NOMO-1 treated with dmso at 0.1 percent for 144 hours (cell line): ENCODE results near the gene GRK7.
"Not testable (repeated sequence)": the region's sequence is repeated elsewhere in the genome, so short reads cannot be mapped to it uniquely, and the experiment has no call there.

Experiments used
- DNase-seq: peaks from one replicate; lab custom pipeline; 2025; ENCODE audit not compliant: unreplicated experiment; lab: John Stamatoyannopoulos, UW

GRK7 gene

DNA sequence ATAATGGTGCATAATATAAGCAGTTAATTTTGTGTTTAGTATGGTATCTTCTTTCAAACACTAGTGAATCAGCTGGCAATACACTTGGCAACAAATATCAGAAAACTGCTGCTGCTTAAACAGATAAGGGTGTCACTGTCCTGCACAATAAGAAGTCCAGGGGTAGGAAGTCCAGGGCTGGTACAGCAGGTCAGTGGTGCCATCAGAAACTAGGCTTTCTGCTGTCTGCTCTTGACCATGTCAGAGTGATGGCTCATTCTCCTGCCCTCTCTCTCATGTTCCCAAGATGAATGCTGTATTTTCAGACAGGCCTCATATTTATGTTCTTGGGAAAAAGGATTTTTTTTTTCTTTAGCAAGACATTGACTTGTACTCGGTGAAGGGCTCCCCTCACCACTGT lies 9.2 kb upstream of the GRK7 start:
- DNase-seq: no peak

- not testable (repeated sequence) for DNase-seq
These were observed 656 bp upstream of the GRK7 start for GRCh38 chr3:141762552-141762951.

DNA sequence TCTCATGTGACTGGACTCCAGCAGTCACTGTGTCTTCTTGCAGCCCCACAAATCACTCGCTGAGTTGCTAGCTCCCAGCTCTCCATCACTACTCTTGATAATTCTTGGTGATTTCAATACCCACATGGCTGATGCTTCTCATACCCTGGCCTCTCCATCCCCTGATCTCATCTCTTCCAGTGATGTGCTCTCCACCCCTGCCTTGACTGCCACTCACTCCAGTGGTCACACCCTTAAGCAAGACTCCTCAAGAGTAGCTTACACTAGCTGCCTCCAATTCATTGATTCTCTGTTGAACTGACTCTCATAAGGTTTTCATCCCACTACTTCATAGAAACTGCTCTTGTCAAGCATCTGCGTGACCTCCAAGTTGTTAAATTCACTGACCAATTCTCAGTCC lies 837 bp downstream of the GRK7 start:
- DNase-seq: no peak

DNA sequence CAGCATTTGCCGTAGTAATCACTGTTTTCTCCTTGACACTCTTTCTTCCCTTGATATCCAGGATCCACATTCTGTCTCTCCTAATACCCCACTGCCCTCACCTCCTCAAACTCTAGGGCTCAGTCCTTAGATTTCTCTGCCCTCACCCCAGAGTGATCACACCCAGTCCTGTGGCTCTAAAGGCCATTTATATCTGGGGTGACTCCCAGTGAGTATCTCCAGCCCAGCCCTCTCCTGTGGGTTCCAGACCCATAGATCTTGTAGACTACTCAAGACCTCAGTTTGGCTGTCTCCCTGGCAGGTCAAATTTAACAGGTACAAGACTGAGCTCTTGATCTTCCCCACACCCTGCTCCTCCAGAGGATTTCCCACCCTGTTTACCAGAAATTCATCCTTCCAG lies 1.3 kb downstream of the GRK7 start:
- no peak for DNase-seq

DNA sequence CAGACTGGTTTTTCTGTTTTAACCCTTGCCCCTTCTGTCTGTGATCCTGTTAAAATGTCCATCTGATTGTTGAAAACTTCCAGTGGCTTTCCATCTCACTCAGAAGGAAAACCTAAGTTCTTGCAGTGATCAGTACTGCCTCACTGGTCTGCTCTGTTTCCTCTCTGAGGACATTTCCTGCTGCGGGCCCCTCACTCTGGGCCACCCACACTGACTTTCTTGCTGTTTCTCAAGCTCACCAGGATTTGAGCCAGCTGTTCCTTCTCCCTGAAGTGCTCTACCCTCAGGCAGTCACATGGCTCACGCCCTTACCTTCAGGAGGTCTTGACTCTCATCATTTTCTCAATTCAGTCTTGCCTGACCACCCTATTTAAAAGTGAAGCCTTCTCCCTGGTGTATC lies 1.8 kb downstream of the GRK7 start:
- peak; percentile 10 for DNase-seq

DNA sequence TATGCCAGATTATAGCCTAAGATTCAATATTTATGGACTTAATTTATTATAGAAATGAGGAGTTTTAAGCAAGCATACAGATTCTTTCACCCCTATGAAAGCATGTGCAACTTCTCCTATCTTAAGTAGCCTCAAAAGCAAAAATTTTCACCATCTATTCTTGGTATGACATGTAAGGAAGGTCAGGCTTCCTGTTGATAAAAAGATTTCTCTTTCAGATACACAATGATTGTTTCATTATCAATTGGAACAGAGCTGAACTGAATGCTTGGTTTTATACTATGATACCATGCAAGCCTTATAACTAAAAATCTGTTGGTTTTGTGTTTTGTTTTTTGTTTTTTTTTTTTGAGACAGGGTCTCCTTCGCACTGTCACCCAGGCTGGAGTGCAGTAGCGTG lies 3.9 kb downstream of the GRK7 start:
- DNase-seq: no peak

GRCh38 chr3:141769221-141769894 lies 6.2 kb downstream of the GRK7 start:
- DNase-seq: no peak

- no peak for DNase-seq
These were observed 10.5 kb downstream of the GRK7 start for GRCh38 chr3:141773676-141774075.

DNA sequence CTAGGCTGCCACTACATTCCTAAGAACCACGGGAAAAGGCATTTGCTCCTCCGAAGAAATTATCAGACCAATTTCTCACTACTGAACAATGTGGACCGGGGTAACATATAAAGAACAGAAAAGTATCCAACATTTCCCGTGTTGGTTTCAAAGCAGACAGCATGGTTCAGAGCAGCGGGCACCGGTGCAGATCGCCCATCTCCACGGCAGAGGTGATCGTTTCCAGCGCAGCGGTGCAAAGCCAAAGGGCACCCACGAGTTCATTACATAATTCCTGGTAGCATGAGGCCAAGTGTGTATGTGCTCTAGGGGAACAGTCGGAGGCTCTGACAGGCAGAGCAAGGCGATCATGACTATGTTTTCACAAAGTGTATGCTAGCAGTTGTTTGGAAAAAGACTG lies 13.2 kb downstream of the GRK7 start:
- DNase-seq: no peak

- DNase-seq: no peak
These were observed 13.7 kb downstream of the GRK7 start for GRCh38 chr3:141776885-141777284.

- DNase-seq: no peak
These were observed 15.0 kb downstream of the GRK7 start for GRCh38 chr3:141777957-141778813.

DNA sequence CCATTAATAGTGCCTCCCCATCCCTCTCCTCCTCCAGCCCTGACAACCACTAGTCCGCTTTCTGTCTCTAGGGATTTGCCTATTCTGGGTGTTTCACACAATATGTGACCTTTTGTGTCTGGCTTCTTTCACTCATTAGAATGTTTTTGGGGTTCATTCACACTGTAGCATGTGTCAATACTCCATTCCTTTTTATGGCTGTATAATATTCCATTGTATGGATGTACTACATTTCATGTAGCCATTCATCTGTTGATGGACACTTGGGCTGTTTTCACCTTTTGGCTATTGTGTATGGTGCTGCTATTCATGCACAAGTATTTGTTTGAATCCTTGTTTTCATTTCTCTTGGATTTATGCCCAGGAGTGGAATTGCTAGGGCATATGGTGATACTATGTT lies 16.5 kb downstream of the GRK7 start:
- DNase-seq: no peak

GRCh38 chr3:141782386-141782932 lies 19.3 kb downstream of the GRK7 start:
- no peak for DNase-seq

DNA sequence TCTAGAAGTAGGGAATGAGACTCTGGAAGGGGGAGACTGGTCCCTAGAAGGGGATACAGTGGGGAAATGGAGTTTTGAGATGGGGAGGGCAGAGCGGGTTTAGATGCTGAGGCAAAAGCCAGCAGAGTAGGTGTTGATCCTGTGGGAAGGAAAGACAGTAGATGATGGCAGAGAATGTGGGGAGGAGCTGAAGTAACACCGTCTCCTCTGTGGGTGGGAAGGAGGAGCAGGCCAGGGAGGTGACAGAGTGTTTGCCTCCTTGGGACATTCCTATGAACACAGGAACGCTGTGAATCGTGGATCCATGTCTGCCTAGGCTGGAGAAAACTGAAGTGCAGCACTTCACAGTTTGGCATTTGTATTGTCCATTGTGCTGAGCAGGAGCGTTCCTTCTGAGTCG lies 20.4 kb downstream of the GRK7 start:
- no peak for DNase-seq

DNA sequence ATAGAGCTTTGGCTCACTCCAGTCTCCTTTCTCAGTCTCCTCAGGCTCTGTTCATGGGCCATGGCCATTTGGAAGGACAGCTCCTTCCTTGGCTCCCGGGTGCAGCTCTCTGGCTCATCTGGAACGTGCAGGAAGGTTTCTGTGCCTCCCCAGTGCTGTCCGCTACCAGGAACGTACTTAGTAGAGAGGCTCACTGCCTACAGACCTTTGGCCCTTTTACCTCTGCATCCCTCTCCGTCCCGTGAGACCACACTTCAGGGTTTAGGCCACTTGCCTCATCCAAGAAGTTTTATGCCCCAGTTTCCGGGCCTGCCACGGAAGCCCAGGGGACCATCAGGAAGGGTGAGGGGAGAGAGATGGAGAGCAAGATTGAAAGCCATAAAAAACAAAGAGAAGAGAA lies 20.9 kb downstream of the GRK7 start:
- DNase-seq: no peak

GRCh38 chr3:141784531-141784930 lies 21.3 kb downstream of the GRK7 start:
- DNase-seq: no peak

DNA sequence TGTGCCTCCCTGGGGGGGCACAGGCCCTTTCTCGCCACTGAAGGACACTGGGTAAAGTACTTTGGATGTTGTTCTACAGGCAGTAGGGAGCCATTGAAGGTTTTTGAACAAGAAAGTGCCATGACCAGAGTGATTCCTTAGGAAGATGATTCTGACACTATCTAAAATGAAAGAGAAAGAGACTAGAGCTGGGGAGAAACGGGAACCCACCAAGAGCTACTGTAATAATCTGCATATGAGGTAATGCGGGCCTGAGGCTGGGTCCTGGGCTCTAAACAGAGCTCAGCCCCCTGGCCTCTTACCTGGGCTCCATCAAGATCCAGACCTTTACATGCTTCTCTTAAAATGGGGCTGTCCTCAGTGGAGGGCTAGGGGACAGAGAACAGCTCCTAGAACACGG lies 24.9 kb downstream of the GRK7 start:
- no peak for DNase-seq

GRCh38 chr3:141788750-141789149 lies 25.5 kb downstream of the GRK7 start:
- not testable (repeated sequence) for DNase-seq

DNA sequence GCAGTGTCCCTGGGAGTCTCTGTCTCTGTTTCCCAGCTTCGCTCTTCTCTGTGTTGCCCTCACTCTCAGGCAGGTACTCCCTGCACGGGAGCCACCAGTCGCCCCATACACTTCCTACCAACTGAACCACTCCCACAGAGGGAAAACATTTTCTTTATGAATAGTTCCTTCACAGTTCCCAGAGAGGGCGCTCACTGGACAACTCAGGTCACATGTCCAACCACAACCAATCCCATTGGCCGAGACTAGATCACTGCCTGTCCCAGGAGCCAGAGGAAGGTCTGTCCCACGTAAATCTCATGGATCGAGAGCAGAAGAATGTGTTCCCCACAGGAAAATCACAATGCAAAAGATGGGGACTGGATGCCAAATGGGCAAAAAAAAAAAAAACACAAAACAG lies 26.1 kb downstream of the GRK7 start:
- no peak for DNase-seq

DNA sequence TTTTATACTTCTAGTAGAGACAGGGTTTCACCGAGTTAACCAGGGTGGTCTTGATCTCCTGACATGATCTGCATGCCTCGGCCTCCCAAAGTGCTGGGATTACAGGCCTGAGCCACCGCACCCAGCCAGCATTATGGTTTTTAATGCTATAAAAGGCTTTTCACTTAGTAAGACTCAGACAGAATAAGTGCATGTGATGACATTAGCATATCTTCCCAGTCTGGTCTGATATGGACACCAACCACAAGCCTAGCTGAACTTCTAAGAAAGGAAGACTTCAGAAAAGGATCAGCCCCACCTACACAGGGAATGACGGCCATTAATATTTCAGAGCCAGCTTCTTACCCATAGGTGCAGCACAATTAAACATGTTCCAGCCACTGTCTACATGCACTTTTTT lies 27.0 kb downstream of the GRK7 start:
- DNase-seq: no peak

GRCh38 chr3:141792495-141792894 lies 29.3 kb downstream of the GRK7 start:
- DNase-seq: no peak
